GM12872 (cell line): ENCODE measurements around the gene MMD.

Experiments
- TF ChIP-seq, protein P1 (sequence below): IDR thresholded peaks from 3 replicates; pipeline ENCODE4 v1.5.1; 2011; ENCODE audit warnings: low read depth, mild to moderate bottlenecking, low read length, moderate library complexity; ENCODE audit not compliant: insufficient read depth

MMD gene

GRCh38 chr17:55413825-55414489 lies 7.7 kb downstream of the MMD start:
- TF ChIP-seq, protein P1, sequence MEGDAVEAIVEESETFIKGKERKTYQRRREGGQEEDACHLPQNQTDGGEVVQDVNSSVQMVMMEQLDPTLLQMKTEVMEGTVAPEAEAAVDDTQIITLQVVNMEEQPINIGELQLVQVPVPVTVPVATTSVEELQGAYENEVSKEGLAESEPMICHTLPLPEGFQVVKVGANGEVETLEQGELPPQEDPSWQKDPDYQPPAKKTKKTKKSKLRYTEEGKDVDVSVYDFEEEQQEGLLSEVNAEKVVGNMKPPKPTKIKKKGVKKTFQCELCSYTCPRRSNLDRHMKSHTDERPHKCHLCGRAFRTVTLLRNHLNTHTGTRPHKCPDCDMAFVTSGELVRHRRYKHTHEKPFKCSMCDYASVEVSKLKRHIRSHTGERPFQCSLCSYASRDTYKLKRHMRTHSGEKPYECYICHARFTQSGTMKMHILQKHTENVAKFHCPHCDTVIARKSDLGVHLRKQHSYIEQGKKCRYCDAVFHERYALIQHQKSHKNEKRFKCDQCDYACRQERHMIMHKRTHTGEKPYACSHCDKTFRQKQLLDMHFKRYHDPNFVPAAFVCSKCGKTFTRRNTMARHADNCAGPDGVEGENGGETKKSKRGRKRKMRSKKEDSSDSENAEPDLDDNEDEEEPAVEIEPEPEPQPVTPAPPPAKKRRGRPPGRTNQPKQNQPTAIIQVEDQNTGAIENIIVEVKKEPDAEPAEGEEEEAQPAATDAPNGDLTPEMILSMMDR = no peak

- TF ChIP-seq, protein P1 = no peak
Observed at GRCh38 chr17:55411463-55411855, 10.2 kb downstream of the MMD start.

DNA sequence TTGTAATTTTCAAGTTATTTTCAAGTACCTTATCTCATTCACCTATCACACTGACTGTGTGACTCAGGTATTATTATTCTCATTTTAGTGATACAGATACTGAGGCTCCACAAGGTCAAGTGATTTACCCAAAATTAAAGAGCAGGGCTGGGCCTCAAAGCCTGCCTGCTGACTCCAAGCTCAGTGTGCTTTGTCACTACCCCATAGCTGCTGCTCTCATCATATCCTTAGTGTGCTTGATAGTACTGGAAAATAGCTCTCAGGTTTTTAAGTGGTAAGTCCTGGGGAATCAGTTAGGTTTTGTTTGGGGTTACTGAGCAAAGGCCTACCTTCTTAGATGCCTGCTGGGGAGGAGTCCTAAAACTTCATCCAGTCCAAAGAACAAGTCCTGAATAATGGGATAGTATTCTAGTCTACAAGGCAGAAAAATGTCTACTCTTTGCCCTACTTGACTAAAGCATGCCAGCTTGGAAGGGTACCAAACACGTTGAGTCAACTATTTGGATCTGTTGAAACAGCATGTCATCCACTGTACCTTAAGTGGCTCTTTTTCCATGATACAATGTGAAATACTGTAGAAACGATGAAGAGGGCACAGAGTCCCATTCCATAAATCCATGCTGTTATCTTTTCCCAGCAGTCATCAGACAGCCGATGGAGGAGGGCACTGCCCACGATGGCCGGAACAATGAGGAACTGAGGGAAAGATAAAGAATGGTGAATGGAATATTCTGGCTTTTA lies 10.7 kb downstream of the MMD start:
- TF ChIP-seq, protein P1 = no peak

DNA sequence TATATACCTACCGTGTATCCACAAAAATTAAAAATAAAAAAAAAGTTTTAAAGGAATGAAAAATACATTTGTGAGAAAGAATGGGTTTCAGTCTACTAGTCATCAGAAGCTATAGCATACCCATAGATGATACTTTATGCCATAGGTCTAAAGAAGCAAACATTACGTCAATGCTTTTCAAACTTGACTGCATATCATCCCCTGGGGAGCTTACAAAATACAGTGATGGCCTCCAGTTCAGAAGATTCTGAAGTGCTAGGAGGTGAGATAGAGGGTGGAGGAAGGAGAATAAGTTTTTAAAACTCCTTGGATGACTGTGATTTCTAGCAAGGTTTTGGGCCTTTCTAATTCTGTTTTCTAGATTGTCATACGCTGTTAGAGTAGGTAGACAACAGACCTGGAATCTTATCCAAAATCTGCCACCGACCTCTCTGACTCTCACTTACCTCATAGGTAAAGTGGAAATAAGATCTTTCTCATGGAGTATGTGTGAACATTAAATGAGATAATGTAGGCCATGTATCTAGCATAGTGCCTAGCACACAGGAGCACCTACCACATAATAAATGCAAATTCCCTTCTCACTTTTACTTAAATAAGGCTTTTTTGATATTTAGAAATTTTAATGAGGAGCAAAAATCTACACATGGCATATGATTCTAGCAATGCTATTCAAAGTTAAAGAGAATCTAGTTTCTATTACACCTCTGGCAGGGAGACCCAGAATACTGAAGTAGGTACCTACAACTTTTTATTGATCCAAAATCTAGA lies 12.4 kb downstream of the MMD start:
- TF ChIP-seq, protein P1 = no peak

- TF ChIP-seq, protein P1 = no peak
Observed at GRCh38 chr17:55407641-55408566, 13.7 kb downstream of the MMD start.

DNA sequence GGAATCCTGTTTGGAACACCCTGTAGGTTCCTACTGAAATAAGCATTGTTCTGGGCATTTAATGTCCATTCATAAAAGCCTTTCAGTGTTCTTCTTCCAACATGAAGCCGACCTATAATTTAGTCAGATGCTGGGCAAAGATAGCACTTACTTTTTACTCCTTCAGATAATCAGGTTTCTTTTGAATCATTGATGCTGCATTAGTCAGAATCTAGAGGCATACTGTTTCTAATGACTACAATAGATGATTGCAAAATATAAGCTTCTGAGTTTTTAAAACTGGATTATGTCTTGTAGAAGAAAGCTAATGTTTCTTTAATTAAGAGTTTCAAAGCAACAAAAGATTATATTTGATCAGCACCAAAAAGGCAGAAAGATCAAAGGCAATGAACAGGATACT lies 16.0 kb downstream of the MMD start:
- TF ChIP-seq, protein P1 = no peak

DNA sequence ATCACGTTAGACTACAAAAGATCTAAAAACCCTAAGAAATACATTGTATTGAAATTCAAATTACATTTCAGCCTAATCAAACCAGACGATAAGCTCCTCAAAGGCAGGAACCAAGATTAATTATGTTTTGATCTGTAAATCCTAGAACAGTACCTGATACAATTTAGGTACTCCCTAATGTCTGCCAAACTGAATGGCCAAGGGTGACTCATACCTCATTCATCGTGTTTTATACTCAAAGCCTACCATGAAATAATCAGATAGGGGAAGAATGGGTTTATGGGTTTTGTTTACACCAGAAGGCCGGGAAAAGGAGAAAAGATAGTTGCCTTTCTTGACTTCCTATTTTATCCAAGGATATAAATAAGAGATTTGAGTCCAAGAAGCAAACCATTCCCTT lies 19.3 kb downstream of the MMD start:
- TF ChIP-seq, protein P1 = no peak
